ENCODE data around the gene KCNG2. TPM values are rescaled to one million over a fixed set of nuclear protein-coding genes. Genes with fewer than 3 reads are reported as not detected.

The KCNG2 gene
- total and polyA plus RNA-seq, 2 of the 8 experiments (the other 6 are each of a cell fraction or from before 2014, with no cell fraction given) = 0.19 to 0.74 TPM

- H3K27ac ChIP-seq (ENCODE audit: low read depth, low read length) = no peak overlapping the region
- no peak for FAIRE-seq
- no peak for TF ChIP-seq TAF7 (optimal IDR thresholded peaks at IDR 0.05; ENCODE audit: borderline replicate concordance, low read depth, low read length)
- no peak for TF ChIP-seq POLR2AphosphoS5 (IDR thresholded peaks at IDR 0.05; ENCODE audit: low read depth, low read length)
- no peak for TF ChIP-seq JUND (IDR thresholded peaks at IDR 0.05; ENCODE audit: low read length)
- TF ChIP-seq TBP (IDR thresholded peaks at IDR 0.05; ENCODE audit: low read depth, low read length) = no peak
- no peak for TF ChIP-seq GABPA (IDR thresholded peaks at IDR 0.05; ENCODE audit: borderline replicate concordance, insufficient read depth, low read length)
- no peak for TF ChIP-seq MAX (IDR thresholded peaks at IDR 0.05)
- TF ChIP-seq ZNF274 (IDR thresholded peaks at IDR 0.05; ENCODE audit: borderline replicate concordance, extremely low read depth, low read length) = no peak
- no peak for TF ChIP-seq YY1 (IDR thresholded peaks at IDR 0.05; ENCODE audit: low read depth, low read length)
- TF ChIP-seq KDM1A (IDR thresholded peaks at IDR 0.05; ENCODE audit: borderline replicate concordance, low read length) = no peak
- TF ChIP-seq USF2 (IDR thresholded peaks at IDR 0.05; ENCODE audit: low read length) = no peak
- no peak for TF ChIP-seq JUN (IDR thresholded peaks at IDR 0.05; ENCODE audit: low read depth, low read length)
These were observed 77.1 kb downstream of the KCNG2 start for GRCh38 chr18:79874553-79875530.

More at GRCh38 chr18:79874553-79875530, 77.1 kb downstream of the KCNG2 start:
- Histone ChIP-seq H4K5ac (ENCODE audit: insufficient read length, low read depth, low read length) (no peak overlapping the region), H3K36me3 (ENCODE audit: control insufficient read depth in 2 of 4, insufficient read depth in 4 of 4, low read length in 3 of 4) (no peaks in the 10 kb centered on the region), H3K4ac (replicated peaks; ENCODE audit: insufficient read length, low read depth, low read length) (no peak overlapping the region), H3K9me3 (ENCODE audit: insufficient read depth in 2 of 2, low read depth in 1 of 2, low read length in 1 of 2) (no peaks in the 10 kb centered on the region; a peak in 1 of 4 replicates), H2BK120ac (replicated peaks; ENCODE audit: low read depth, low read length) (no peak overlapping the region), H3K4me1 (replicated peaks in 1 of 4; ENCODE audit: control insufficient read depth in 3 of 4, insufficient read depth in 4 of 4, low read length in 3 of 4) (no peaks in the 10 kb centered on the region; a peak in 1 of 7 replicates), H3K79me1 (ENCODE audit: low read depth, low read length) (no peaks in the 10 kb centered on the region; the same call in 1 of the 2 replicates), H3K18ac (ENCODE audit: extremely low read depth, low read length) (no peak overlapping the region; the same call in 1 of the 2 replicates), H3K4me3 (ENCODE audit: extremely low read depth in 1 of 4, insufficient read depth in 2 of 4, low read depth in 3 of 4, low read length in 4 of 4) (no peak overlapping the region), H4K8ac (ENCODE audit: extremely low read depth, insufficient read depth, low read length) (no peak overlapping the region; the same call in 1 of the 2 replicates), H3K79me2 (ENCODE audit: control insufficient read depth in 1 of 2, insufficient read depth in 2 of 2, low read length in 2 of 2) (no peaks in the 10 kb centered on the region), H2BK20ac (ENCODE audit: low read length) (no peak overlapping the region), H2AK5ac (ENCODE audit: low read depth, low read length) (no peak overlapping the region), H2AFZ (ENCODE audit: low read length) (no peak overlapping the region), H3K14ac (ENCODE audit: insufficient read length) (no peak overlapping the region), H3K23ac (ENCODE audit: insufficient read length) (no peak overlapping the region), H4K20me1 (replicated peaks in 1 of 2; ENCODE audit: control insufficient read depth in 1 of 2, insufficient read depth in 2 of 2, low read length in 2 of 2) (peaks cover 0 to 2% of the 10 kb centered on the region in 2 experiments), H3K23me2 (ENCODE audit: low read depth, low read length) (no peaks in the 10 kb centered on the region), H3K56ac (replicated peaks; ENCODE audit: insufficient read length, low read depth, low read length) (no peak overlapping the region), H3K9ac (replicated peaks in 1 of 4; ENCODE audit: extremely low read depth in 1 of 4, low read depth in 3 of 4, low read length in 3 of 4) (no peak overlapping the region), H4K91ac (replicated peaks; ENCODE audit: insufficient read length, low read length) (no peak overlapping the region), H3K4me2 (ENCODE audit: insufficient read depth in 1 of 2, low read depth in 2 of 2, low read length in 2 of 2) (no peak overlapping the region), H2BK5ac (ENCODE audit: low read depth, low read length) (no peak overlapping the region), H3K27me3 (replicated peaks in 1 of 4; ENCODE audit: control insufficient read depth in 3 of 4, extremely low read depth in 1 of 4, insufficient read depth in 3 of 4, low read length in 3 of 4) (no peaks in the 10 kb centered on the region), H2BK12ac (ENCODE audit: low read depth, low read length) (no peak overlapping the region), H2BK15ac (ENCODE audit: low read length) (no peak overlapping the region)
- 86% methylated on average over 23 of the region's 24 CpGs; no CpG with 5 or more reads in 1 of the 2 experiments for WGBS, 2 experiments (ENCODE audit: extremely low coverage in 1 of 2, insufficient coverage in 1 of 2, insufficient read length in 1 of 2, insufficient replicate concordance in 2 of 2, low coverage in 1 of 2, low lambda C conversion rate in 2 of 2, missing lambda C conversion rate in 1 of 2)
- ChIA-PET POLR2A (ENCODE audit: partially characterized antibody) (no interaction called here), CTCF (ENCODE audit: partially characterized antibody) (interaction anchor here (0.8 to 1.2 kb wide), 6 partner anchors 11 to 513 kb away, joined by 3 to 5 read pairs (median 4); partner anchors contain the start of gene KCNG2)
- DNase-seq (ENCODE audit: low read depth in 1 of 2, low spot score in 2 of 2) = no peak

All from H1 (cell line).